ENCODE data around the gene NOM1.

Gene NOM1

GRCh38 chr7:157003445-157003755 lies 53.9 kb downstream of the NOM1 start:
- H3K4me1 ChIP-seq = peaks cover 8% of the 10 kb centered on the region; the same call in 1 of the 2 replicates
- DNase-seq = no peak
- peak overlapping the region; percentile 14; the same call in 1 of the 2 replicates for H3K4me3 ChIP-seq (ENCODE audit: low read depth, low read length)
- no peaks in the 10 kb centered on the region for H3K36me3 ChIP-seq
- H3K27me3 ChIP-seq = peaks cover 97% of the 10 kb centered on the region
- no peaks in the 10 kb centered on the region for H3K9me3 ChIP-seq
- TF ChIP-seq, protein P1, sequence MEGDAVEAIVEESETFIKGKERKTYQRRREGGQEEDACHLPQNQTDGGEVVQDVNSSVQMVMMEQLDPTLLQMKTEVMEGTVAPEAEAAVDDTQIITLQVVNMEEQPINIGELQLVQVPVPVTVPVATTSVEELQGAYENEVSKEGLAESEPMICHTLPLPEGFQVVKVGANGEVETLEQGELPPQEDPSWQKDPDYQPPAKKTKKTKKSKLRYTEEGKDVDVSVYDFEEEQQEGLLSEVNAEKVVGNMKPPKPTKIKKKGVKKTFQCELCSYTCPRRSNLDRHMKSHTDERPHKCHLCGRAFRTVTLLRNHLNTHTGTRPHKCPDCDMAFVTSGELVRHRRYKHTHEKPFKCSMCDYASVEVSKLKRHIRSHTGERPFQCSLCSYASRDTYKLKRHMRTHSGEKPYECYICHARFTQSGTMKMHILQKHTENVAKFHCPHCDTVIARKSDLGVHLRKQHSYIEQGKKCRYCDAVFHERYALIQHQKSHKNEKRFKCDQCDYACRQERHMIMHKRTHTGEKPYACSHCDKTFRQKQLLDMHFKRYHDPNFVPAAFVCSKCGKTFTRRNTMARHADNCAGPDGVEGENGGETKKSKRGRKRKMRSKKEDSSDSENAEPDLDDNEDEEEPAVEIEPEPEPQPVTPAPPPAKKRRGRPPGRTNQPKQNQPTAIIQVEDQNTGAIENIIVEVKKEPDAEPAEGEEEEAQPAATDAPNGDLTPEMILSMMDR (IDR thresholded peaks at IDR 0.05; ENCODE audit: low read depth, low read length) = no peak

GRCh38 chr7:157003756-157004520 lies 54.4 kb downstream of the NOM1 start:
- no peaks in the 10 kb centered on the region for H3K36me3 ChIP-seq
- peak; percentile 58 for DNase-seq
- H3K4me1 ChIP-seq = peaks cover 8% of the 10 kb centered on the region; the same call in 1 of the 2 replicates
- no peaks in the 10 kb centered on the region for H3K9me3 ChIP-seq
- peak overlapping the region; percentile 4; the same call in 1 of the 2 replicates for H3K4me3 ChIP-seq (ENCODE audit: low read depth, low read length)
- H3K27me3 ChIP-seq = peaks cover 98% of the 10 kb centered on the region
- TF ChIP-seq, protein P1 (IDR thresholded peaks at IDR 0.05; ENCODE audit: low read depth, low read length) = no peak

DNA sequence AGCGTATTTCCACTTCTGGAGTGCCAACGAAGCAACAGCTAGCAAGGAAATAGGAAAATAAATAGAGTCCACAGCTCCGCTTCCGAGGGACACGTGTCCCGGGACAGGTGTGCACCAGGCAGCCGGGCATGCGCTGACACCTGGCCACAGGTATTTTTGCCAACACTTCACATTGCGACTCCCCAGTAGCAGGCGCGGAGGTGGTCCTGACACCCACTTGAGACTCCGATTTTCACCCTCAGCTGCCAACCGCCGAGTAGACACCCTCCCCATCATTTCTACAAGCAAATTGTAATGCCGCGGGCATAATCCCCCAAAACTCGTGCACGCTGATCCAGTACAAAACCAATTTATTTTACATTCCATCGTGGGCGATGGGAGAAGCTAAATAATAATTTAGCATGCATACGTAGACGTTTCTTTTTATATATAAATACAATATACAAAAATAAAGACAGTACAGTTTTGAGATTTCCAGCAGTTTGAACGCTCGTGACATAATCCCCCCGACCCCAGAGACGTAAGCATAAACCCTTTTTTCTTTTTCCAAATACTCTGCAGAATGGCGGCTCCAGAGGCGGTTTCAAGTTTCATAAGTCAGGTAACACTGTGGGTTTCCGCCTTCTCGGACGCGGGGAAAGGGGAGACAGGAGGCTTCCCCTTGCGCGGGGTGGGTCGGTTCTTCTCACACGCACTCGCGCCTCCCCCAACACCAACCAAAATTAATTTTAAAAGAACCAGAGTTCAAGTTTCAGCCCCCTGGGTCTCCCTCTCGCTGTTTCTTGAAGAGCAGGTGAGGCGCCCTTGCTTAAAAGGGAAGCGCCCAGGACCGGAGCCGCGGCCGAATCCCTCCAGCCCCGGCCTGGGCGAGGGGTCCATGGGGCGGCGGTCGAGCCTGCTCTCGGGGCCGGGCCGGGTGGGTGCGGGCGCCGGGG lies 55.3 kb downstream of the NOM1 start:
- Histone ChIP-seq H3K27me3 (peaks cover 98% of the 10 kb centered on the region), H3K9me3 (no peaks in the 10 kb centered on the region), H3K4me3 (ENCODE audit: low read depth, low read length) (no peak overlapping the region), H3K36me3 (no peaks in the 10 kb centered on the region), H3K4me1 (peaks cover 8% of the 10 kb centered on the region; the same call in 1 of the 2 replicates)
- DNase-seq = no peak
- TF ChIP-seq, protein P1 (IDR thresholded peaks at IDR 0.05; ENCODE audit: low read depth, low read length) = no peak

DNA sequence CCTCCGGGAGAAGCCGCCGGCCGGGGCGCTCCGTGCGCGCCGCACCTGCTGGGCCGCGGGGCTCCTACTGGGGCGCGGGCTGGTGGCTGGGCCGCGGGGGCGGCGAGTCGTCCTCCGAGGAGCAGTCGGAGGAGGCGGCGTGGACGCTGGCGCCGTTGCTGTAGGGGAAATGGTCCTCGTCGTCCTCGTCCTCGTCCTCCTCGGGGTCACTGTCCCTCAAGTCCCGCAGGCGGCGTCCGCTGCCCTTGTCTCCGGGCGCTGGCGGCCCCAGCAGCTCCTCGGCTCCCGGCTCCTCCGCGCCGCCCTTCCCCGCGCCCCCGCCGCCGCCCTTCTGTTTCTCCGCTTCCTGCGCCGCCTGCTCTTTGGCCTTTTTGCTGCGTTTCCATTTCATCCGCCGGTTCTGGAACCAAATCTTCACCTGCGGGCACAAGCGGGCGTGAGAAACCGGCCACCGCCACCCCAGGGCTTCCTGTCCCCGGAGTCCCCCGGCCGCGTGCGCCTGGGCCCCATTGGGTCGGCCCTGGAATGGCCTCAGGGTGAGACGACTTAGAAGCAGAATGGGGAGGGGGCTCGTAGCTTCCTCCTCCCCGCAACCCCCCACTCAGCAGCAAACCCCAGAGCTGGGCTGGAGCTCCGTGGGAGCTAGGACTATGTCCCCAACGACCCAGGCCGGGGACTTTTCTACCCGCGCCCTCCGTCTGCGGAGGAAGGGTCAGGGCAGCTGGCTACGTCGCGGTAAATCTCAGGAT lies 56.1 kb downstream of the NOM1 start:
- TF ChIP-seq, protein P1 (IDR thresholded peaks at IDR 0.05; ENCODE audit: low read depth, low read length) = no peak
- Histone ChIP-seq H3K4me3 (ENCODE audit: low read depth, low read length) (no peak overlapping the region), H3K4me1 (peaks cover 8% of the 10 kb centered on the region; the same call in 1 of the 2 replicates), H3K27me3 (peaks cover 98% of the 10 kb centered on the region), H3K36me3 (no peaks in the 10 kb centered on the region), H3K9me3 (no peaks in the 10 kb centered on the region)
- DNase-seq = no peak

DNA sequence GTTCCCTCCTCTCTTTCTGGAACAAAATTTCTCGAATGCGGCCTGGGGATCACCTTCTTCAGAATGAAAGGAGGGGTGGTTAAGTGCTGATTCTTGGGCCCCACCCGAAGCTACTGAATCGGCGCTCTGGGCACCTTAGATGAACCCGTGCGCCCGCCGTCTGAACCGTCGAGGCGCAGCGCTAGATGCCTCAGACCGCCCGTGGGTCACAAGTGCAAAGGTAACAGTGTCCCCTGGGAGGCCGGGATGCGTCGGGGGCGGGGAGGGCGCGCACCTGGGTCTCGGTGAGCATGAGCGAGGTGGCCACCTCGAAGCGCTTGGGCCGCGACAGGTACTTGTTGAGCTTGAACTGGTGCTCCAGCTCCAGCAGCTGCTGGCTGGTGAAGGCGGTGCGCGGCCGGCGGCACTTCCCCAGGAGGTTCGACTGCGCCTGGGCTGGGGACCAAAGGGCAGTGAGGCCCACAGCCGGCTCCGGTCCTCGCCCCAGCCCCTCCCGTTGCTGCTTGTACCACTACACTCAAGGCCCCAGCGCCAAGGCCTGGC lies 56.8 kb downstream of the NOM1 start:
- peaks cover 1% of the 10 kb centered on the region; the same call in 1 of the 2 replicates for H3K9me3 ChIP-seq
- TF ChIP-seq, protein P1 (IDR thresholded peaks at IDR 0.05; ENCODE audit: low read depth, low read length) = no peak

More for the DNA sequence above, 56.8 kb downstream of the NOM1 start:
- no peaks in the 10 kb centered on the region for H3K36me3 ChIP-seq
- H3K4me1 ChIP-seq = peaks cover 8% of the 10 kb centered on the region; the same call in 1 of the 2 replicates
- no peak overlapping the region for H3K4me3 ChIP-seq (ENCODE audit: low read depth, low read length)
- H3K27me3 ChIP-seq = peaks cover 98% of the 10 kb centered on the region
- no peak for DNase-seq
